Measurements from ENCODE around the gene MTHFD1L.

MTHFD1L gene

DNA sequence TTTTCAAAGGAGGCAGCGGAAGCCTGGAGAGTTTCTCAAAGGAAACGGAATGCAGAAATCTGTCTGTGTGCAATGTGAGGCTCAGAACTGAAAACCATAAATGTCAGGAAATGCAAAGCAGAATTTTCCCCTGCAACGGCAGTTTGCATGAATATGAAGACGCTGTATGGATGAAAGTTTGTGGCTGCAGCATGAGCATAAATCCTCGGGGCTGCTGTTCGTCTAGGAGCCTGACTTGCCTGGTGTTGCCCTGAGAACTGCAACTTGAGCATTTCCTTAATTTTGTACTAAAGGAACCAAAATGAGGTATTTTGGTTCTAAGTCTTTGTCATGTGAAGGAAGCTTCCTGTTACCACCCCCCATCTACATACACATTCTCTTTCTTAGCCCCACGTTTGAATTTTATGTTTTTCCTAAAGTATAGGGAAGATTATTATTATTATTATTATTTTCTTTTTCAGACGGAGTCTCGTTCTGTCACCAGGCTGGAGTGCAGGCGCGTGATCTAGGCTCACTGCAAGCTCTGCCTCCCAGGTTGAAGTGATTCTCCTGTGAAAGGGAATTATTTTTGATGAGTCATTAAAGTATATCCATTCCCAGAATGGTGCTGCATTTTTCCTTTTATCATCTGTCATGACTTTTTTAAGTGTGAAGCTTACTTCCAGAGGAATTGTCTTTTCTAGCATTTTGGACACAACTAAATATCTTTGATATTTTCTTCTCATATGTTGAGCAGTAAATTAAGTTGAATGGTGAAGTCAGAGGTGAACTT, 33.1 kb downstream of the MTHFD1L start:
- no peak for TF ChIP-seq SIN3A (IDR thresholded peaks at IDR 0.05; ENCODE audit: borderline replicate concordance, insufficient read depth, low read length)
- no peak for TF ChIP-seq FOXP2 (optimal IDR thresholded peaks at IDR 0.05; ENCODE audit: borderline replicate concordance, extremely low read depth, extremely low read length, insufficient read depth)
- no peak for TF ChIP-seq TAF1 (IDR thresholded peaks at IDR 0.05; ENCODE audit: borderline replicate concordance, insufficient read depth, low read length)
- TF ChIP-seq, protein P1, sequence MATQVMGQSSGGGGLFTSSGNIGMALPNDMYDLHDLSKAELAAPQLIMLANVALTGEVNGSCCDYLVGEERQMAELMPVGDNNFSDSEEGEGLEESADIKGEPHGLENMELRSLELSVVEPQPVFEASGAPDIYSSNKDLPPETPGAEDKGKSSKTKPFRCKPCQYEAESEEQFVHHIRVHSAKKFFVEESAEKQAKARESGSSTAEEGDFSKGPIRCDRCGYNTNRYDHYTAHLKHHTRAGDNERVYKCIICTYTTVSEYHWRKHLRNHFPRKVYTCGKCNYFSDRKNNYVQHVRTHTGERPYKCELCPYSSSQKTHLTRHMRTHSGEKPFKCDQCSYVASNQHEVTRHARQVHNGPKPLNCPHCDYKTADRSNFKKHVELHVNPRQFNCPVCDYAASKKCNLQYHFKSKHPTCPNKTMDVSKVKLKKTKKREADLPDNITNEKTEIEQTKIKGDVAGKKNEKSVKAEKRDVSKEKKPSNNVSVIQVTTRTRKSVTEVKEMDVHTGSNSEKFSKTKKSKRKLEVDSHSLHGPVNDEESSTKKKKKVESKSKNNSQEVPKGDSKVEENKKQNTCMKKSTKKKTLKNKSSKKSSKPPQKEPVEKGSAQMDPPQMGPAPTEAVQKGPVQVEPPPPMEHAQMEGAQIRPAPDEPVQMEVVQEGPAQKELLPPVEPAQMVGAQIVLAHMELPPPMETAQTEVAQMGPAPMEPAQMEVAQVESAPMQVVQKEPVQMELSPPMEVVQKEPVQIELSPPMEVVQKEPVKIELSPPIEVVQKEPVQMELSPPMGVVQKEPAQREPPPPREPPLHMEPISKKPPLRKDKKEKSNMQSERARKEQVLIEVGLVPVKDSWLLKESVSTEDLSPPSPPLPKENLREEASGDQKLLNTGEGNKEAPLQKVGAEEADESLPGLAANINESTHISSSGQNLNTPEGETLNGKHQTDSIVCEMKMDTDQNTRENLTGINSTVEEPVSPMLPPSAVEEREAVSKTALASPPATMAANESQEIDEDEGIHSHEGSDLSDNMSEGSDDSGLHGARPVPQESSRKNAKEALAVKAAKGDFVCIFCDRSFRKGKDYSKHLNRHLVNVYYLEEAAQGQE (IDR thresholded peaks at IDR 0.05; ENCODE audit: insufficient read depth in 1 of 2, low read depth in 2 of 2, low read length in 2 of 2): no peak
- no peak for TF ChIP-seq POLR2AphosphoS5 (IDR thresholded peaks at IDR 0.05; ENCODE audit: low read depth, low read length)

DNA sequence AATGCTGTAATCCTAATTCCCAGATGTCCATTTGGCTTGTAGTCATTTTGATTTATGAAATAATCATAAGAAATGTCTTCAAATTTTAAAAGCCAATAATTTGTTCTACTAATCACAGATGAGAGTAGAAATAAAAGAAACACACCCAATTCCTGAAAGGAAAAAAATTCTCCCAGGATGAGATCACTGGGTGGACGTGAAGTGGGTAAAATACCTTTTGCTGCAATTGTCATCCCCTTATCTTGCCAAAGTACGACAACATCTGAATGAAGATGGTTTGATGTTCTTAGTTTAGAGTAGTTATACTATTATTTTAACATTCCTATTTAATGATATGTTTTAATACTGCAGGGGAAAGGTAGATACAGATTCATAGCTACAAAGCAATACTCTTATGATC, 33.7 kb downstream of the MTHFD1L start:
- no peak for TF ChIP-seq TAF1 (IDR thresholded peaks at IDR 0.05; ENCODE audit: borderline replicate concordance, insufficient read depth, low read length)
- TF ChIP-seq FOXP2 (optimal IDR thresholded peaks at IDR 0.05; ENCODE audit: borderline replicate concordance, extremely low read depth, extremely low read length, insufficient read depth): no peak
- TF ChIP-seq, protein P1 (IDR thresholded peaks at IDR 0.05; ENCODE audit: insufficient read depth in 1 of 2, low read depth in 2 of 2, low read length in 2 of 2): no peak
- no peak for TF ChIP-seq POLR2AphosphoS5 (IDR thresholded peaks at IDR 0.05; ENCODE audit: low read depth, low read length)
- TF ChIP-seq SIN3A (IDR thresholded peaks at IDR 0.05; ENCODE audit: borderline replicate concordance, insufficient read depth, low read length): no peak

- no peak for TF ChIP-seq FOXP2 (optimal IDR thresholded peaks at IDR 0.05; ENCODE audit: borderline replicate concordance, extremely low read depth, extremely low read length, insufficient read depth)
- no peak for TF ChIP-seq POLR2AphosphoS5 (IDR thresholded peaks at IDR 0.05; ENCODE audit: low read depth, low read length)
- TF ChIP-seq, protein P1 (IDR thresholded peaks at IDR 0.05; ENCODE audit: insufficient read depth in 1 of 2, low read depth in 2 of 2, low read length in 2 of 2): no peak
- no peak for TF ChIP-seq SIN3A (IDR thresholded peaks at IDR 0.05; ENCODE audit: borderline replicate concordance, insufficient read depth, low read length)
- TF ChIP-seq TAF1 (IDR thresholded peaks at IDR 0.05; ENCODE audit: borderline replicate concordance, insufficient read depth, low read length): no peak
Observed at GRCh38 chr6:150900049-150900448, 34.5 kb downstream of the MTHFD1L start.

DNA sequence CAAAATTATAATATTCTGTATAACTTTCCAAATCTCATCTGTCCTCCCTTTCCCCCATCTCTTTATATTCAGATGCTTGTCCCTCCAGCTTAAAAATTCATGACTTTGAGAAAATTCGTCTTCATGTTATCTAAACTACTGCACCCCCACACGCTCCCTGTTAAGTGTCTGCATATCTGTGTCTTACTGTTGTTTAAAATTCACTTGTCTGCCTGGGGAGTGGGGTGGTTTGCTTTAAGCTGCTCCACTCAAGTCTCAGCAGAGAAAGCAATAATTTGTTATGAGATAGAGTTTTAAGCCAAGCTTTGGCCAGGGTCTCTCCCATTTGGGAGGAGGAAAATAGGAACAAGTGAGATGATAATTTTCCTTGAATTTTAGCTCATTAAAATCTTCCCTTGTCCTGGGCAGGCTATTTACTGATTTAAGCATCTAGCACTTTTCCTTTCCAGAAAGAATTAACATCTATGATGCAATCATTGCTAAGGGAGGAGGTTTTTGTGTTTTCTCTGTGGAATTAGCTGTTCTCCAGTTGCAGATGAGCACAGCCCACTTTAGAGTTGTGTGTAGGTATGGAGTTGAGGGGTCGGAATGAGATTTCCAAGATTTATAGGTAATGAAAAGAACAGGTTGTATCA, 36.8 kb downstream of the MTHFD1L start:
- TF ChIP-seq, protein P1 (IDR thresholded peaks at IDR 0.05; ENCODE audit: insufficient read depth in 1 of 2, low read depth in 2 of 2, low read length in 2 of 2): no peak
- no peak for TF ChIP-seq SIN3A (IDR thresholded peaks at IDR 0.05; ENCODE audit: borderline replicate concordance, insufficient read depth, low read length)
- no peak for TF ChIP-seq FOXP2 (optimal IDR thresholded peaks at IDR 0.05; ENCODE audit: borderline replicate concordance, extremely low read depth, extremely low read length, insufficient read depth)
- no peak for TF ChIP-seq POLR2AphosphoS5 (IDR thresholded peaks at IDR 0.05; ENCODE audit: low read depth, low read length)
- TF ChIP-seq TAF1 (IDR thresholded peaks at IDR 0.05; ENCODE audit: borderline replicate concordance, insufficient read depth, low read length): no peak
